Tibial artery (tissue), 4 donors: ENCODE measurements around the gene PAXX.
A peak's percentile ranks its signal among the peaks of the same experiment; 100 is the strongest.

Source experiments
- DNase-seq, 2 donors: peaks; one replicate each; pipeline ENCODE4 v3.0.0-alpha.2; 2019
- H3K27ac ChIP-seq, 2 donors: fragments of 200-600 bp; sonication (generic) in 1 of 2; 1 replicate in 1 of 2; 2 replicates in 1 of 2; pipeline ENCODE4 v1.5.1; 2018 to 2019; ENCODE audit warnings: mild to moderate bottlenecking in 1 of 2
- H3K27me3 ChIP-seq, 2 donors: fragments of 200-600 bp; sonication (generic) in 1 of 2; one replicate each; pipeline versions ENCODE4 v1.5.1 to v1.6.0; 2016 to 2019
- H3K36me3 ChIP-seq, 3 donors: fragments of 200-600 bp; sonication (generic) in 2 of 3; one replicate each; pipeline ENCODE4 v1.5.1; 2016 to 2019; ENCODE audit warnings: mild to moderate bottlenecking in 2 of 3
- H3K4me1 ChIP-seq, 4 donors: fragments of 200-600 bp; sonication (generic) in 2 of 4; 1 replicate in 3 of 4; 2 replicates in 1 of 4; pipeline ENCODE4 v1.5.1; 2016 to 2019
- H3K4me3 ChIP-seq, 2 donors: fragments of 200-600 bp; sonication (generic) in 1 of 2; 1 replicate in 1 of 2; 2 replicates in 1 of 2; pipeline ENCODE4 v1.5.1; 2018 to 2019; ENCODE audit warnings: mild to moderate bottlenecking in 2 of 2
- H3K9me3 ChIP-seq, 3 donors: fragments of 200-600 bp; sonication (generic) in 1 of 3; one replicate each; pipeline ENCODE4 v1.5.1; 2016 to 2019
- intact Hi-C: fragments of 100-400 bp; cut with DNase I; formaldehyde crosslinking; loops from one replicate; pipeline ENCODE4 v1.15.0; 2023; ENCODE audit warnings: low total_unique reads
- TF ChIP-seq, protein P1 (sequence below), 2 experiments: fragments of 200-600 bp in 1 of 2; fragments of 450-650 bp in 1 of 2; IDR thresholded peaks; one replicate each; pipeline ENCODE4 v1.5.1; 2017 to 2019; ENCODE audit warnings: antibody characterized with exemption in 2 of 2, mild to moderate bottlenecking in 1 of 2, moderate library complexity in 1 of 2

The PAXX gene

DNA sequence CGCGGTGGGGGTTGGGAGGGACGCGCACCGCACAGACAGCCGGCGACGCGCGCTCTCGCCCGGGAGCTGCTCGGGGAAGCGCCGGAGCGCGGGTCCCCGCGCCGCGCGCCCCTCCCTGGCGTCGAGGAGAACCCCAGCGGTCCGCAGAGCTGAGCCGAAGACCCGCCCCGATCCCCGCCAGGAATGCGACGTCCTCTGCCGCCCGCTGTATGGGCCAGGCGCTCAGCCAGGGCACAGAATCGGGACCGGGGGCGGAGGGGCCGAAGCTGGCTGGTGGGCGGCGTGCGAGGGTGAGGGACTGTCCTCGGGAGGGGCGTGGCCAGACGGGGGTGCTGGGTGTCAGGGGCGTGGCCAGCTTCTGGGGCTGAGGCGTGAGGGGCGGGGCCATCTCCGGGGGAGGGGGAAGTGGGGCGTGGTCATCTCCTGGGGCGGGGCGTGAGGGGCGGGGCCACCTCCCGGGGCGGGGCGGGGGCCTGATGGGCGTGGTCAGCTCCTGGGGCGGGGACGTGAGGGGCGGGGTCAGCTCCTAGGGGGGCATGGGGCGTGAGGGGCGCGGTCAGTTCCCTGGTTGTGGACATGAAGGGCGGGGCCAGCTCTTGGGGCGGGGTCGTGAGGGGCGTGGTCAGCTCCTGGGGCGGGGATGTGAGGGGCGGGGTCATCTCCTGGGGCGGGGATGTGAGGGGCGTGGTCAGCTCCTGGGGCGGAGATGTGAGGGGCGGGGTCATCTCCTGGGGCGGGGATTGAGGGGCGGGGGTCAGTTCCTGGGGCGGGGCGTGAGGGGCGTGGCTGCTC, 14.0 kb upstream of the PAXX start:
- peak; percentile 69 to 77 for DNase-seq
- Histone ChIP-seq H3K27ac (peak overlapping the region in 1 of 2 donors; percentile 30), H3K9me3 (no peaks in the 10 kb centered on the region), H3K27me3 (peaks cover 0 to 48% of the 10 kb centered on the region in 2 donors), H3K4me3 (peak overlapping the region; percentile 47 to 57), H3K36me3 (no peaks in the 10 kb centered on the region), H3K4me1 (peaks cover 0 to 24% (median 15%) of the 10 kb centered on the region in 4 donors)
- intact Hi-C loops: no loop called here
- TF ChIP-seq, protein P1, sequence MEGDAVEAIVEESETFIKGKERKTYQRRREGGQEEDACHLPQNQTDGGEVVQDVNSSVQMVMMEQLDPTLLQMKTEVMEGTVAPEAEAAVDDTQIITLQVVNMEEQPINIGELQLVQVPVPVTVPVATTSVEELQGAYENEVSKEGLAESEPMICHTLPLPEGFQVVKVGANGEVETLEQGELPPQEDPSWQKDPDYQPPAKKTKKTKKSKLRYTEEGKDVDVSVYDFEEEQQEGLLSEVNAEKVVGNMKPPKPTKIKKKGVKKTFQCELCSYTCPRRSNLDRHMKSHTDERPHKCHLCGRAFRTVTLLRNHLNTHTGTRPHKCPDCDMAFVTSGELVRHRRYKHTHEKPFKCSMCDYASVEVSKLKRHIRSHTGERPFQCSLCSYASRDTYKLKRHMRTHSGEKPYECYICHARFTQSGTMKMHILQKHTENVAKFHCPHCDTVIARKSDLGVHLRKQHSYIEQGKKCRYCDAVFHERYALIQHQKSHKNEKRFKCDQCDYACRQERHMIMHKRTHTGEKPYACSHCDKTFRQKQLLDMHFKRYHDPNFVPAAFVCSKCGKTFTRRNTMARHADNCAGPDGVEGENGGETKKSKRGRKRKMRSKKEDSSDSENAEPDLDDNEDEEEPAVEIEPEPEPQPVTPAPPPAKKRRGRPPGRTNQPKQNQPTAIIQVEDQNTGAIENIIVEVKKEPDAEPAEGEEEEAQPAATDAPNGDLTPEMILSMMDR (IDR thresholded peaks at IDR 0.05): no peak

DNA sequence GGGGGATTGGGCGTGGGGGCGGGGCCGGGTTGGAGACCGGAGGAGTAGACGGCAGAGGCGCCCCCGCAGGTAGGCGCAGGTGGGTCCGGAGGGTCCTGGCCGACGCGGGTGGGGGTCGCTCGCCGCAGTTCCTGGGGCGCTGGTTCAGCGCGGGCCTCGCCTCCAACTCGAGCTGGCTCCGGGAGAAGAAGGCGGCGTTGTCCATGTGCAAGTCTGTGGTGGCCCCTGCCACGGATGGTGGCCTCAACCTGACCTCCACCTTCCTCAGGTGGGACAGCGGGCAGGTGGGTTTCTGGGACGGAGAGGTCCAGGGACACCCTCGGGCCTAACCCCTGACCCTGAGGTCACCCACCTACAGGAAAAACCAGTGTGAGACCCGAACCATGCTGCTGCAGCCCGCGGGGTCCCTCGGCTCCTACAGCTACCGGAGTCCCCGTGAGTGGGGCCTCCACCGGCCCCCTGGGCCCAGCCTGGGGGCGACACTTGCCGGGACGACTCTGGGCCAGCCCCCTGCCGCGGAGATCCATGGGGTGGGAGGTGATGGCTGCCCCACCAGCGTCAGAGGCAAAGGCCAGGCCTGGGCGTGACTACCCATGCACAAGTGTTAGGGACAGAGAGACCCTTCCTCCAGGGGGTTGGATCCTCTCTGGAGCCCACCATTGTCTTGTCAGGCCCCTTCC, 13.2 kb upstream of the PAXX start:
- no peak overlapping the region for H3K27ac ChIP-seq

DNA sequence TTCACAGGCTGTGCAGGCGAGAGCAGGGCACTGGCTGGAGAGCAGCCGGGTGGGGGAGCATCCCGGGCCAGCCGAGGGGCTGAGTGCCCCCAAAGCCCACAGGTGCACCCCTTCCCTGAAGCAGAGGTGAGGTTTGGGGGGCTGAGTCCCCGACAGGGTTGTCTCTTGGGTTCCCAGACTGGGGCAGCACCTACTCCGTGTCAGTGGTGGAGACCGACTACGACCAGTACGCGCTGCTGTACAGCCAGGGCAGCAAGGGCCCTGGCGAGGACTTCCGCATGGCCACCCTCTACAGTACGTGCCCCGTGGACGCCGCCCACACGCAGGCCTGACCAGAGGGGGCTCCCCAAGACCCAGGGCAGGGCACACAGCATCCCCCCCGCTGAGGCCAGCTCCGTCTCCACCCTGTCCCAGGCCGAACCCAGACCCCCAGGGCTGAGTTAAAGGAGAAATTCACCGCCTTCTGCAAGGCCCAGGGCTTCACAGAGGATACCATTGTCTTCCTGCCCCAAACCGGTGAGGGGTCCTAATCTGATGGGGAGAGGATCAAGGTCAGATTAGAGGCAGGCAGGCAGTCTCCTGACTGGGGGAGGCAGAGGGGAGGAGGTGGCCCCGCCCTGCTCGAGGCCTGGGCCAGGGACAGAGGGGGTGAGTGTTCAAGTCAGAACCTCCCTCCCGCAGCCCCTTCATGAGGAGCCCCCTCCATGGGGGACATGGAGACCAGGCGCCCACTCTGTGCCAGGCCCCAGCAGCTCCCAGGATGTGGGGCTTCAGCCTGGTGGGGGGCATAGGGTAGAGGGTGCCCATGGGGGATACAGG, 12.2 kb upstream of the PAXX start:
- H3K36me3 ChIP-seq: no peaks in the 10 kb centered on the region
- no peak overlapping the region for H3K27ac ChIP-seq
- H3K9me3 ChIP-seq: no peaks in the 10 kb centered on the region
- intact Hi-C loops: no loop called here
- peaks cover 0 to 65% of the 10 kb centered on the region in 2 donors for H3K27me3 ChIP-seq
- no peak overlapping the region for H3K4me3 ChIP-seq
- no peak for DNase-seq
- peaks cover 0 to 24% (median 16%) of the 10 kb centered on the region in 4 donors for H3K4me1 ChIP-seq
- TF ChIP-seq, protein P1 (IDR thresholded peaks at IDR 0.05): no peak

More for the DNA sequence above, 13.2 kb upstream of the PAXX start:
- intact Hi-C loops: no loop called here
- Histone ChIP-seq H3K4me3 (no peak overlapping the region), H3K27me3 (peaks cover 0 to 55% of the 10 kb centered on the region in 2 donors), H3K4me1 (peaks cover 0 to 24% (median 15%) of the 10 kb centered on the region in 4 donors), H3K9me3 (no peaks in the 10 kb centered on the region), H3K36me3 (no peaks in the 10 kb centered on the region)
- TF ChIP-seq, protein P1 (IDR thresholded peaks at IDR 0.05): no peak
- no peak for DNase-seq

DNA sequence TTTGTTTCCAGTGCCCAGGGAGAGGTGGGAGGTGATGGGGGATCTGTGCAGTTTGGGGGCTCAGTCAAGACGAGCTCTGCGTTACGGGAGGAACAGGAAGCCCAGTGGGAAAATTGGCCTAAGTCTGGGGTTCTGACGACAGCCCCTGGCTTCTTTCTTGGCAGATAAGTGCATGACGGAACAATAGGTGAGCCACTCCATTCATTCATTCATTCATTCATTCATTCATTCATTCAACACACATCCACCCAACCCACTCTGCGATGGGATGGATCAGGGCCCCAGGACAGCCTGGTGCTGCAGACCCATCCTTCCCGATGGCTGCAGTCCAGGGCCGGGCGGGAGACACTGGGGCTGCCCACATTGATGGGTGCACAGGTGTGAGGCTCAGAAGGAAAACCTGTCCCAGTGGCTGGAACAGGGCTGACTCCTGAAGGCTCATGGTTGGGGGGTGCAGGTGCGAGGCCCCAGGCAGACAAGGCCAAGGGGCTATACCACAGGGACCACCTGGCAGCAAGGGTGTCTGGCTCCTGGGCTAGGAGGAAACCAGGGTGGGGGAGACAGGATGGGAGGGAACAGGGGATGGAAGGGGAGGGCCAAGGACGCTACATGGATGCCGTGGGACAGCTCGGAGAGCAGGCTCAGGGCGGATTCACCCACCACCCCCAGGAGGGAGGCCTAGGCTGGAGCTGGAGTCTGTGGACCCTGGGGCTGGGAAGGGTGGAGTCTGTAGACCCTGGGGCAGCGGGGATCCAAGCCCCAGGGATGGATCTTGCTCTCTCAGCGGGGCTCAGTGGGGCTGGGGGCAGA, 11.3 kb upstream of the PAXX start:
- DNase-seq: no peak
- no peaks in the 10 kb centered on the region for H3K36me3 ChIP-seq
- no peaks in the 10 kb centered on the region for H3K9me3 ChIP-seq
- H3K27me3 ChIP-seq: peaks cover 0 to 74% of the 10 kb centered on the region in 2 donors
- intact Hi-C loops: no loop called here
- H3K4me1 ChIP-seq: peaks cover 0 to 28% (median 17%) of the 10 kb centered on the region in 4 donors
- H3K27ac ChIP-seq: no peak overlapping the region
- TF ChIP-seq, protein P1 (IDR thresholded peaks at IDR 0.05): no peak
- no peak overlapping the region for H3K4me3 ChIP-seq
